NCI-H2196 (cell line): ENCODE results near the gene TMEM200A.
"Not testable (repeated sequence)": the region's sequence is repeated elsewhere in the genome, so short reads cannot be mapped to it uniquely, and the experiment has no call there.

ENCODE experiments used
- DNase-seq: peaks from one replicate; lab custom pipeline; 2025; ENCODE audit not compliant: unreplicated experiment; lab: John Stamatoyannopoulos, UW

Gene TMEM200A

DNA sequence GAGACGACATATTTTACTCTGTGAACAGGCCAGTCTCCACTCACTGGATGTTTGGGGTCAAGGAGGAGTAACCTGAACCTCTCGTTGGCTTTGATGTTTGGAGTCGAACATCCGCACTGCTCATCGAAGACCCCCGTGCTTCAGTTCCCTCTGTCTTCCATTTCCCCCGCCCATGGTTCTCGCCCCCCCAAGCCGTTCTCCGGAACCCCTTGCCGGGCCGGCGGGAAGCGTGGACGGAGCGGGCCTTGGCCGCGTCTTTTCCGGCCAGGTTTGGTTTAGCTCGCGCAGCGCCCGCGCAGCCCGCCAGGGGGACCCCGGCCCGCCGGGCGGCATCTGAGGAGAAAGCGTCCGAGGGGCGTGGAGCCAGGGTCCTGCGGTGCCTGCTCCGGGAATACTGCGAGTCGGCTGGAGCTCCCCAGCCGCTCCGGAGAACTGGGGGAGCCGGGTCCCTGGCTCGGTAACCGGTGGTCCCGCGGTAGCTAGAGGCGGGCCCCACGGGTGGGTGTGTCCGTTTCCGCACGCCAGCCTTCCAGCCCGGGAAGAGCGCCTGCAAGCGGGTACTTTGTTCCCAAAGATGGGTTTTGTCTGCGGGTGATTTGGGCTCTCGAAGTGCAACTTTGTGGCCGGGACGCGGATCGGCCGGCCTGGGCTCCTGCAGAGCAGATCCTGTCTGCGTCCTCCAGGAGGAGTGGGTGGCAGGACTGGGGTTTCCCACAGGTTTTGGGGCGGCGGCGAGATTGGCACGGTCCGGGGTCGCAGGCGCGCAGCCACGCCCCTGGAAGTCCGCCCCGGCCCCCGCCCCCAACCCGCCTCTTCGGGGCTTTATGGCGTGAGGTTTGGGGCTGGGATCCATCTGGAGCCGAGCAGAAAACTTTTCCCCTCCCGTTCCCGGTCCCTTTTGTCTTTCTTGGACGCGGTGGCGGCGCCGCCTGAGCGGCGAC lies at the start of gene TMEM200A:
TMEM200A (plus strand) TSS at position 852 of the 941 bp plus-strand sequence. CDS start 74,406 bp downstream, outside the sequence.
- DNase-seq: no peak

DNA sequence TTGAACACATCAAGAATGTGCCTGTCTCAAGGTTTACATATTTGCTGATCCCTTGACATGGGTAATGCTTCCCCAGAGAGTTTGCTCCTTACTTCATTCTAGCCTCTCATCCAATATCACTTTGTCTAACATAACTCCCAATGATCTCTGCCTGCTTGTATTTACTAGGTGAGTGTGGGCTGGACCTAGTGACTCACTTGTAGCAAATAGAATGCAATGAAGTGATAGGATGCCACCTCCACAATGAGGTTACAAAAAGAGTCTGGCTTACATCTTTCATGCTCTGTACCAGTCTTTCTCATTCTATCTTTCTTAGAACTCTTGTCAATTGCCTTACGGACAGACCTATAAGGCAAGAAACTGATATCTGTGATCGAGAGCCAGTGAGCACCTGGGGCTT lies 44.9 kb upstream of the TMEM200A start:
- DNase-seq: no peak

DNA sequence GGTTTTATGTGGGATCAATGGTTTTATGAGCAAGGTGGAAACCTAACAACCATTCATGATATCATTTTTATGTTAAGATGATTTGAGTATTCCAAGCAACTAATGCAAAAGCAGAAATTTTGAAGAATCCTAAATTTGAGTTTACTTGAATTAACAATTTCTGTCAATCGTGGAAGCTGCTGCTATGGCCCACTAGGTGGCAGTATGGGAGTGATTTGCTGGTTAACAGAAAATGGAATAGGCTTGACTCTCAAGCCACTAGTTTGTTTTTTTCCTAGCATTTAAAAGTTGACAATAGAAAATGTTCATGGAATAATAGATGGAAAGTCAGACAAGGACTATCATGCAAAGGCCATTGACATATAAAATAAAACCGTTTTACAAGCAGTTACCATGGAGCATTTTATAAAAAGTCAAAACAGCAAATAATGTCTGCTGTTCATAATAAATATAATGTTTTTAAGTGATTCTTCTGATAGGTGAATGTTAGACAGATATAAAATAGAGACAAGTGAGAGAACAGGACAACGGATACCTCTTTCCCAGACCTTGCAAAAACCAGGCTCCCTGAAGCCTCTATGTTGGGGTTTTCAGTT lies 43.0 kb upstream of the TMEM200A start:
- peak; percentile 43 for DNase-seq

DNA sequence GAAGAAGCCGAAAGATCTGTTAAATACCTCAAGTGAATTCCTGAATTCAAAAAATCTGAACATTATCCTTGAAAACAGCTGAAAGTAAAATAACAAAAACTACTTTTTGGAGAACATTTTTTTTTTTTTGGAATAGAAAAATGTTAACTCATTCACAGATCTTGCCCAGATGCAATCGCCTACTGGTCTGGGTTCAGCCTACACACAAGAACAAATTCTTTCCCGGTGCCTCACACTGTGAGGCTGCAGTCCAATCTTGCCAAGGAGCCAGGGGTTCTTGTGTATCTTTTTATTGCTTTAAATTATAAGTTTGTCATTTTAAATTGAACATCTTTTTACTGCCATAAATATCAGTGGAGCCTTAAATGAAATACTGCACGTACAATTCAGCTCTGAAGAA lies 41.2 kb upstream of the TMEM200A start:
- DNase-seq: no peak

DNA sequence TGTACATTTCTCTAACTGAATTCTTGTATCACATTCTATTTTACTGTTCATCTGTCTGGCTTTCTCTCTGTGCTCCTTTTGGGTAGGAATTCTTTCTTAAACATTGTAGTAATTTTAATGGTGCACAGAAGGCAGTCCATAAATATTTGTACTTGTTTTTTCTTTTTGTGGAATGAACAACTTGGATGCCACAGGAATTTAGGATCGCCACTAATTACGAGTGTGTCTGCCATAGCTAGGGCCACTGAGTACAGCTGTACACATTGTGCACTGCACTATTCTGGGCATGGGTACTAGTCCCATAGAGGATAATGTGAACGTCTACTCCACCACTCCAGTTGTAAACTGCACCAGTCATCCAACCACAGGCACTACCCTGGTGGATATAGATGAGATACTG lies 39.3 kb upstream of the TMEM200A start:
- DNase-seq: no peak

DNA sequence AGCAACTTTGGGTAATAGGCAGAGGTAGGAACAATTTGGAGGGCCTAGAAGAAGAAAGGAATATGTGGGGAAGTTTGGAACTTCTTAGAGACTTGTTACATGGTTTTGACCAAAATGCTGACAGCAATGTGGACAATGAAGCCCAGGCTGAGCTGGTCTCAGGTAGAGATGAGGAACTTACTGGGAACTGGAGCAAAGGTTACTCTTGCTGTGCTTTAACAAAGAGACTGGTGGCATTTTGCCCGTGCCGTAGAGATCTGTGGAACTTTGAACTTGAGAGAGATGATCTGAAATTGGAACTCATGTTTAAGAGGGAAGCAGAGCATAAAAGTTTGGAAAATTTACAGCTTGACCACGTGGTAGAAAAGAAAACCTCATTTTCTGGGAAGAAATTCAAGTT lies 28.3 kb upstream of the TMEM200A start:
- DNase-seq: no peak

DNA sequence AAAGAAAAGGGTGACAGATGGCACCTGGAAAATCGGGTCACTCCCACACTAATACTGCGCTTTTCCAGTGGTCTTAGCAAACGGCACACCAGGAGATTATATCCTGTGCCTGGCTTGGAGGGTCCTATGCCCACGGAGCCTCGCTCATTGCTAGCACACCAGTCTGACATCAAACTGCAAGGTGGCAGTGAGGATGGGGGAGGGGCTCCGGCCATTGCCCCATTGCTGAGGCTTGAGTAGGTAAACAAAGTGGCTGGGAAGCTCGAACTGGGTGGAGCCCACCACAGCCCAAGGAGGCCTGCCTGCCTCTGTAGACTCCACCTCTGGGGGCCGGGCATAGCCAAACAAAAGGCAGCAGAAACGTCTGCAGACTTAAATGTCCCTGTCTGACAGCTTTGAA lies 19.5 kb upstream of the TMEM200A start:
- not testable (repeated sequence) for DNase-seq

DNA sequence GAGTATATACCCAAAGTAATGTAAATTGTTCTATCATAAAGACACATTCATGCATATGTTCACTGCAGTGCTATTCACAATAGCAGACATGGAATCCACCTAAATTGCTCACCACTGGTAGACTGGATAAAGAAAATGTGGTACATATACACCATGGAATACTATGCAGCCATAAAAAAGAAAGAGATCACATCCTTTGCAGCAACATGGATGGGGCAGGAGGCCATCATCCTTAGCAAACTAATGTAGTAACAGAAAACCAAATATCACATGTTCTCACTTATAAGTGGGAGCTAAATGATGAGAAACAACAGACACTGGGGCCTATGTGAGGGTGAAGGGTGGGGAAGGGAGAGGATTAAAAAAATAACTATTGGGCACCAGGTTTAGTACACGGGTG lies 11.5 kb upstream of the TMEM200A start:
- DNase-seq: no peak

DNA sequence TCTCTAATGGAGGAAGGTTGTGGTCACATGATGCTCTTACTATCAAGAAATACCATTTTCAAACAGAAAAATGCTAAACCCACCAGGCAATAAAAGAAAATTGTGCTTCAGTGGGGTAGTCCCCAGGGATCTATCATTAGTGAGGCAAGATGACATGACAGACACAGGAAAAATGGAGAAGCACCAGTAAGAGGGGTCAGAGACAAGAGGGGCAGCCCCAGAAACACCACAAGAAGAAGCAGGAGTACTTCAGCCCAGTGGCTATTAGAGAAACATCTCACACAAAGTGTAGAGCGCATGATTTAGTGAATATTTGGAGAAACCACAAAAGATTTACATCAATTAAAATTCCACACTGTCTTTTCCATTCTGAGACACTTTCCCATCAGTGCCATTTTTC lies 10.2 kb upstream of the TMEM200A start:
- no peak for DNase-seq

DNA sequence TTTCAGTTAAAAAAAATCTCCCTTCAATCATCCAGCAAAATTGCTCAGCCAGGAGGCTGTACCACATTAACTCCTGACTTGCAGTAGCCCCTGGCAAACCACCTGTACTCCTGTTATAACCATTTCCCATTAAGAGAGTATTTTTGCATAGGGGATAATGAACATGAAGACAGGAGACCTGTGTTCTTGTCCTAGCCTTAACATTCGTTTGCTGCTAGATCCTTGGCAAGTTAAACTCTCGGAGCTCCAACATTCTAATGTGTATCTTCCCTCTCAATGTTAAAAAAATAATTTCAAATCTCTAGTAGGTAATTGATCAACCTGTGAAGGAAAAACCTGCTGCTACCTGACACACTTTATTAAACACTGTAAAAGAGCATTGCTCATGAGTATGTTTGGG lies 8.4 kb upstream of the TMEM200A start:
- DNase-seq: no peak

DNA sequence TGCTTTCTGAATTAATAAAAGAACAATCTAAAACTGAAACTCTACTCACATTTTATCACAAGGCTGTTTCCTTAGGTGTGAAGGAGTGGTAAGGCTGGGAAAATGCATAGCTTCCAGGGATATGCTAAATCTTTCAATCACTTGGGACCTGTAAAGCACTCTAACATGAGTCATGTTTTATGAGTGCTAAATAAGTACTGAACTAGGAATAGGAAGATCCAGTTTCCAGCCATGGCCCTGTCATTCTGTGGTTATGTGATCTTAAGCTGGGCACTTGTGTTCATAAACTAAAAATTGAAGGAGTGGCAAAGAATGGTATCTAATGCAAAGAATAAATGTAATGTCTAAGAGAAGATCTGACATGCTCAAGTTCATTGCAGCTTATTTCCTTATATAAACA lies 6.1 kb upstream of the TMEM200A start:
- no peak for DNase-seq

DNA sequence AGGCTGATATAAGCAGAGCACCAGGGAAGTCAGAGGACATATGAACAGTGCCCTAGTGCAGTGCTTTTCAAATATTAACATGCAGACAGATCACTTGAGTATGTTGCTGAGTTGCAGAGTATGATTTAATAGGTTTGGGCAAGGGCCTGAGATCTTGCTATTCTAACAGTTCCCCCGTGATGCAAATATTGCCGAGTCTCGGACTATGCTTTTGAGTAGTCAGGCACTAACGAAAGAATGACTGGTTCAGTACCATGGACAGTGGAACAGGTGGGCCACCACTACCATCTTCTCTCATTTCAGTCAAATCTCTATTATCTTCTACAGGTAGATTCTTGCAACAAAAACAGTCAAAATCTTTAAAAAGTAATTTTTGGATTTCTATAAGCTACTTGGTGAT lies 3.7 kb upstream of the TMEM200A start:
- DNase-seq: no peak

DNA sequence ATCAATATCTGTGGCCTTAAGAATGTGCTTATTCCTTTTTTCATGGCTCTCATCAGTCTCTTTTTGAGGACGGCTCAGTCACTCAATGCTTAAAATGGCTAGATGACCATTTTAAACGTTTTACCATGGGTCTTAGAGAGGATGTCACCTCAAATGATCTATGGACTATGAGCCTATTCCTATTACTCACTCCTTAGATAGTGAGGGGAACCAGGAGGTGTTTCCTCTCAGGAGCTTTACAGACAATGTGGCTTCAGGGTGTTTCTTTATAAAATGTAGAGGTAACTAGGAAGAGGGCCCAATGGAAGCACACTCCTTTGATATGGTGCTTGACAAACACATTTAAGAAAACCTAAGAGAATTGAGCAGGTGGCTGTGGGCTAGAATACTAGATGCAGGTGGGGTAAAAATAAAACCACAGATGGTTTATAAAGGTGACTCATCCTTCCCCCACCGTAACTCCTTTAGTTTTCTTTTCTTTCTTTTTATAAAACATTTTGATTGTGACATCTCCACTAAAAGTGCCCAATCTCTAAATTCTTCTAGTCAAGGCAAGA lies 1.5 kb upstream of the TMEM200A start:
- DNase-seq: no peak

DNA sequence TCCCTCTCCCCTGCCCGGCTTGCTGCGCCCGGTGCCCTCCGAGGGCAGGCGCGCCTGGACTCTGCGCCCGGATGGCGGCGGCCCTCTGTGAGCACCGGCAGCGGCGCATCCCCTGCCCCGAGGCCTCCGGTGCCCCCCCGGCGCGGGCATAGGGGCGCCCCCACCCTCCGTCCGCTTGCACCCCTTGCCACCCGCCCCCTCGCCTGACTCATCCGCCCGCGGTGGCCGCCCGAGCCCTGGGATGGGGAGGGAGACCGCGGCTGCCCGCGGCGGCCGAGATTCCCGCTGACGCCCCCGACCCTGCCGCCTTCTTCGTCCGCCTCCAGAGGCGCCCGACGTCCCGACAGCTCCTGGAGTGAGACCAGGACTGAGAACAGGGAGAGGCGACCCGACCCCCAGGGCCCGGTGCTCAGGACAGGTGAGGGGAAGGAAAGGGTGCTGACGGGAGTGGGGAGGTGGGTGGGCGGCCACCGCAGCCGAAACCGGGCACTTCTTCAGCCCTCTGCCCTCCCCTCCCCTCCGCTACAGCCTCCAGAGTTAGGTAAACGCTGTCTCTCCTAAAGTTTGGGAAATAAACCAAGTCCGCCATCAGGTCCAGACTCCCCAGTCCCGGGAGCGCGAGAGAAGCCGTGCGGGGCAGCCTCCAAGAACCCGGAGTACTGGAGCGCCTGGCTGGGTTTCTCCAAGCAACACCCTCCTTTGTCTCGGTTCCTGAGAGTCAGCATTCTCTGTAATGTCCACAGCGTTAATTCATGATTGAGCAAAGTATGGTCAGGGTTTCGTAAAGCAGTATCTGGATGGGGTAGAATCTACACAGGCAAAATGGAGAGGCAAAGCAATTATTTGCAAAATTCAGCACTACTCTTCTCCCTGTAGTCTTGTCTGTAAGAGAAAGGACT lies 539 bp downstream of the TMEM200A start:
- no peak for DNase-seq

DNA sequence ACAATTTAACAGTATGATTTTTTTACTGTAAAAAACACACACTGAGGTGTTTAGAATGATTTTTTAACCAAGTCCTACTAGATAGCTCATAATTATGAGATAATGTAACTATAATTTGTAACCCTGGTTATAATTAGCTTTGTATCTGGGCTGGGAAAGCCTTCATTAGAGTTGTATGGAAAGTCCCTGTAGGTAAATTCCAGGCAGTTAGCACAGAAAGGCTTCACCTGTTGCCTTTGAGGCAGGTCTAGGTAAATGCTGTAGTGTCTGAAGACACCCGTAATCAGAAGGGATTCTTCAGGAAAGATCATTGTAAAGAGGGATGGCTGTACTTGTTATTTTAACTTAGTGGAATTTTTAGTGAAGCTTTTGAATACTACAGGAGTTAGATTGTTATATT lies 1.9 kb downstream of the TMEM200A start:
- no peak for DNase-seq

DNA sequence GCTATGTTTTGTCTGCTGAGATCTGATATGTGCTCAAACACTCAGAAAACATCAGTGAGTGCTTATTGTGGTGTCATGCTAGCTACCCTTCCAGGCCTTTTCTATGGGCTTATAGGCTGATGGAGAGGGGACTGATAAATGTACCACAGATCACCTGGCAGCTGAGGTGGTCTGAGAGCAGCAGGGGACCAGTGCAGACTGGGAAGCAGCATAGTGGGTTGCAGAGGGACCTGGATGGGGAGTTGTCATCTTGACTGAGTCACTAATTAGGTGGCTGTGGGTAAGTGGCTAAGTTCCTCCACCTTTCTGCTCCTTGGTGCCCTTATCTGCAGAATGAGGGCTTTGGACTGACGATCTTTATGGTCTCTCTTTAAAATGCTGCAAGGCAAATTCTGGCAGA lies 2.8 kb downstream of the TMEM200A start:
- no peak for DNase-seq

DNA sequence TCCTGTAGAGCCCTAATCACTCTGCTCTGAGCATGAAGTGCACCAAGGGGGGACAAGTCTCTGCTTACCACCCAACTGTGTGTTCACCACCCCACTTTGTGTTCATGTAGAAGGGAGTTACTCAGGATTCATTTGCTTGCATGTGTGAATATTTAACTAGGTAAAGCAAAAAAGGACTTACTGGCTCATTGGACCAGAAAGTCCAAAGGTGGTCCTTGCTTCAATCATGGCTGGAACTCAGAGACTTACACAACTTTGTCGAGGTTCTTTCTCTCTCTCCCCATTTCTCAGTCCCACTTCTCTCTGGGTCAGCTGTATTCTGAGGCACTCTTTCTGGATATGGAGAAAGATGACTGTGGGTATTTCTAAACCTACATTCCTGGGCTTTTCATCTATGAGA lies 4.0 kb downstream of the TMEM200A start:
- no peak for DNase-seq

DNA sequence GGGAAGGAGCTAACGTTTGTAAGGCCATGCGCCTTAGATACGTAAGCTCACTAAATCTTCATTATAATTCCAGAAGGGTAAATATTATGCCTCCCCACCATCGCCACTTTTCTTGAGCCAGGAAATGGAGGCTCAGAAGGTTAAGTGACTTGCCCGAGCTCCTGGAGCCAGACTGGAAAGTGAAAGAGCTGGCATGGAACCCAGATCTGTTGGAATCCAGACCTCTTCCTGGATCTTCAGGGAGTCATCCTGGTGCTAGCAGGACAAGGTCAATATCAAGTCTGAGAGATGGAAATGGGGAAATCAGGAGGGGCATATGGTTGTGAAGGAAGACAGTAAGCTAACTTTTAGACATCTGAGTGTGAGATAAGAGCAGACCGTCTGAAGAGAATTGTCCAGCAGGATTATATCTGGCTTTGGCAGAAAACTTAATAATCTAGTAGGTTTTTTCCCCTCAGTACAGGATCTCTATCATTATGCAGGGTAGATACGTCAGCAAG lies 6.2 kb downstream of the TMEM200A start:
- DNase-seq: no peak

DNA sequence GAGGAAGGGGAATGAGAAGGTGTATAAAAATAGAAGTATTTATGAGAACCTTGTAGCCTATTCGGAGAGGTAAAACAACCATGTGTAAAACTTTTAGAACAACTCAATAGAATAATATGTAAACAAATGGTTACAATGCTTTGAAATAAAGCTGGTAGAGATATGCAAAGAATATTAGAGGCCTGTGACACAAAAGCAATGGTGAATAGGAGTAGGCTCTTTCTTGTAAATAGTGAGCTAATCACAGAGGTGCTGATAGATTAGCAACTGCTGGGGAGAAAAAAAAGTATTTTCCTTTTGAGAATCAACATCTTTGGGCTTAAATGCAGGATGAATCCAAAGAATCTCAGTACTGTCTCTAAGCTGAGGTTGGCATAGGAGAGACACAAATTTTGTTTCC lies 7.0 kb downstream of the TMEM200A start:
- DNase-seq: no peak

DNA sequence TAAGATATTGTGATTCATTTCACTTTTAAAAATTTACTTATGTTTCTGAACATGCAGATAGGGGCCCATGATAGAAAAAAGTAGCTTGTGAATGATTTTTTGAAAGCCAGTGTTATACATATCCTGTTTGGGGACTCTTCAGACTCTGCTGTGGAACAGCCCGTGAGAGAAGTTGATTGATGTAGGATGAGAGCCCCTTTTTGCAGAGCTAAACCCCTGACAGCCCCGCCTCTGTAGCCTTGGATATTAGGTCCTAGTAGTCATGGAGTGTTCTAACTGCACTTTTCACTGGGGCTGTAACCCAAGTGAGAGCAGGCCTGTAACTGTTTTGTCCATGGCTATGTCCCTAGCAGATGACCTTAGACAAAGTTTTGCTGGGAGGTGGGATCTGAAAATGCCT lies 8.2 kb downstream of the TMEM200A start:
- no peak for DNase-seq

DNA sequence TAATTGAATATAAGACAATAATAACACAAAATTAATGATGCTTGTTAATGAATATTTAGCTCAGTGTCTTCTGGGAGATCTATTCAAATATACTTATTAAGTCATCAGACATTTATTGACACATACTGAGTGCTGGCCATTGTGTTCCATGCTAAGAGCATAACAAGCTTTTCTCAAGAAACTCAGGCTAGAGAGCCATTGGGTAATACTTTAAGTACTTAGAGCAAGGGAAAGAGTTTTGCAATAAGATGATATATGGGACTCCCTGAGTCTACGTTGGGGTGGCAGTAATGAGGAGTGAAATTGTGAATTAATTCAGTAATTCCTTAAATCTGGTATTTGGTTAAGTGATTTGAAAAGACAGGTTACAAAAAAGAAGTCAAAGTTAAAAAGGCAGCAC lies 11.1 kb downstream of the TMEM200A start:
- DNase-seq: no peak
